Measurements from ENCODE around the gene COLEC11. TPM values are rescaled to one million over a fixed set of nuclear protein-coding genes. Genes with fewer than 3 reads are reported as not detected.

COLEC11 gene
- total RNA-seq, 4 donors from 2014 or later = 2.8 to 20.5 (median 9.1) TPM

DNA sequence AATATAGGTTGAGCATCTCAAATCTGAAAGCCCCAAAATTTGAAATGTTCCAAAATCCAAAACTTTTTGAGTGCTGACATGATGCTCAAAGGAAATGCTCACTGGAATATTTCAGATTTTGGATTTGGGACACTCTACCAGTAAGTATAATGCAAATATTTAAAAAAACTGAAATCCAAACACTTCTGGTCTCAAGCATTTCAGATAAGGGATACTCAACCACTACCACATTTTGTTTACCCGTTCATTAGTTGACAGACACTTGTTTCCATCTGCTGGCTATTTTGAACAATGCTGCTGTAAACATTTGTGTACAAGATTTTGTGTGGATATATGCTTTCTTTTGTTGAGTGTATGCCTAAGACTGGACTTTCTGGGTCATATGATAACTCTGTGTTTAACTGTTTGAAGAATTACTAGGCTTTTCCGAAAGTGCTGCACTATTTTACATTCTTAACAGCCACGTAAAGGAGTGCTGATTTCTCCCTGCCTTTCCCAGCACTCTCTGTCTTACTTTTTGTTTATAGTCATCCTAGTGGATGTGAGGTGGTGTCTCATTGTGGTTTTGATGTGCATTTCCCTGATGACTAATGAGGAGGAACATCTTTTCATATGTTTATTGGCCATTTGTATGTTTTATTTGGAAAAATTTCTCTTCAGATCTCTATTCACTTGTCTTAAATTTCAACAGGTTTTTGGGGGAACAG lies 89.0 kb downstream of the COLEC11 start:
- Histone ChIP-seq H3K36me3 (no peaks in the 10 kb centered on the region), H3K4me3 (replicated peaks in 1 of 3) (no peak overlapping the region), H3K27me3 (no peaks in the 10 kb centered on the region), H3K4me1 (no peaks in the 10 kb centered on the region), H3K27ac (no peak overlapping the region), H3K9me3 (no peaks in the 10 kb centered on the region)
- intact Hi-C loops (cut with DNase I) = no loop called here
- no peak for TF ChIP-seq POLR2A (IDR thresholded peaks at IDR 0.05)
- TF ChIP-seq, protein P1, sequence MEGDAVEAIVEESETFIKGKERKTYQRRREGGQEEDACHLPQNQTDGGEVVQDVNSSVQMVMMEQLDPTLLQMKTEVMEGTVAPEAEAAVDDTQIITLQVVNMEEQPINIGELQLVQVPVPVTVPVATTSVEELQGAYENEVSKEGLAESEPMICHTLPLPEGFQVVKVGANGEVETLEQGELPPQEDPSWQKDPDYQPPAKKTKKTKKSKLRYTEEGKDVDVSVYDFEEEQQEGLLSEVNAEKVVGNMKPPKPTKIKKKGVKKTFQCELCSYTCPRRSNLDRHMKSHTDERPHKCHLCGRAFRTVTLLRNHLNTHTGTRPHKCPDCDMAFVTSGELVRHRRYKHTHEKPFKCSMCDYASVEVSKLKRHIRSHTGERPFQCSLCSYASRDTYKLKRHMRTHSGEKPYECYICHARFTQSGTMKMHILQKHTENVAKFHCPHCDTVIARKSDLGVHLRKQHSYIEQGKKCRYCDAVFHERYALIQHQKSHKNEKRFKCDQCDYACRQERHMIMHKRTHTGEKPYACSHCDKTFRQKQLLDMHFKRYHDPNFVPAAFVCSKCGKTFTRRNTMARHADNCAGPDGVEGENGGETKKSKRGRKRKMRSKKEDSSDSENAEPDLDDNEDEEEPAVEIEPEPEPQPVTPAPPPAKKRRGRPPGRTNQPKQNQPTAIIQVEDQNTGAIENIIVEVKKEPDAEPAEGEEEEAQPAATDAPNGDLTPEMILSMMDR (IDR thresholded peaks at IDR 0.05) = no peak
- 58 to 75% methylated on average over 3 of the region's 3 CpGs for WGBS, 2 donors
- no peak for DNase-seq

DNA sequence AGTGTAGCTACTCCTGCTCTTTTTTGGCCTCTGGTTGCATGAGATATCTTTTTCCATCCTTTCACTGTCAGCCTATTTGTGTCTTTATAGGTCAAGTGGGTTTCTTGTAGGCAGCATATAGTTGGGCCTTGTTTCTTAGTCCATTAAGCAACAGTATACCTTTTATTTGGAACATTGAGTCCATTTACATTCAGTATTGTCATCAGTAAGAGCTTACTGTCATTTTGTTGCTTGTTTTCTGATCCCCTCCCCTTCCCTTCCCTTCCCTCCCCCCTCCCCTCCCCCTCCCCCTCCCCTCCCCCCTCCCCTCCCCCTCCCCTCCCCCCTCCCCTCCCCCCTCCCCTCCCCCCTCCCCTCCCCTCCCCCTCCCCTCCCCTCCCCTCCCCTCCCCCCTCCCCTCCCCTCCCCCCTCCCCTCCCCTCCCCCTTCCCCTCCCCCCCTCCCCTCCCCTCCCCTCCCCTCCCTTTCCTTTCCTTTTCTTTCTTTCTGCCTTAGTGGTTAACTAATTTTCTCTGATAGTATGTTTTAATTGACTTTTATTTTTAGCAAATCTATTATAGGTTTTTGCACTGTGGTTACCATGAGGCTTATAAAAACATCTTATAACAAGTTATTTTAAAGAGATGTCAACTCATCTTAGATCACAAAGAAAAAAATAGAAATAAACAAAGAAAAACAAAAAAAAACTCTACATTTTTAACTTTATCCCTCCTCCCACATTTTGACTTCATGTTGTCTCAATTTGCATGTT lies 95.3 kb downstream of the COLEC11 start:
- Histone ChIP-seq H3K27ac (no peak overlapping the region), H3K9me3 (no peaks in the 10 kb centered on the region), H3K36me3 (no peaks in the 10 kb centered on the region), H3K4me3 (replicated peaks in 1 of 3) (no peak overlapping the region), H3K4me1 (no peaks in the 10 kb centered on the region), H3K27me3 (no peaks in the 10 kb centered on the region)
- TF ChIP-seq, protein P1 (IDR thresholded peaks at IDR 0.05) = no peak
- no peak for TF ChIP-seq POLR2A (IDR thresholded peaks at IDR 0.05)
- DNase-seq = no peak
- intact Hi-C loops (cut with DNase I) = no loop called here

DNA sequence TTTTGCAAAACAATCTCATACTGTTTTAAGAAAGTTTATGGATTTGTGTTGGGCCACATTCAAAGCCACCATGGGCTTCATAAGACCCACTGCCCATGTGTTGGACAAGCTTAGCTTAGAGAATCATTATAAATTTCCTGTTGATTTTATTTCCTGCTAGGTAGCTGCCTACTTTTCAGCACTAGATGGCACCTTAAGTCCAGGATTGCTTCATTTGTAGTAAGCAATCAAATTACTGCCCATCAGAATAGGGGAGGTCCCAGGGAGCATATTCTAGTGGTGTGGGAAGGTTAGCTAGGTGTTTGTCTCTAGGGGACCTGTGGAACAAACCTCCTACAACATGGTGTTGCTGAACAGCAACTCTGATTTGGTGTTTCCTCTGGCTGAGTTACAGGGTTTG lies 97.5 kb downstream of the COLEC11 start:
- intact Hi-C loops (cut with DNase I) = no loop called here
- no peaks in the 10 kb centered on the region for H3K9me3 ChIP-seq
- no peak overlapping the region for H3K4me3 ChIP-seq (replicated peaks in 1 of 3)
- DNase-seq = no peak
- H3K27me3 ChIP-seq = no peaks in the 10 kb centered on the region
- no peaks in the 10 kb centered on the region for H3K36me3 ChIP-seq
- no peak overlapping the region for H3K27ac ChIP-seq
- H3K4me1 ChIP-seq = no peaks in the 10 kb centered on the region
- no peak for TF ChIP-seq POLR2A (IDR thresholded peaks at IDR 0.05)
- TF ChIP-seq, protein P1 (IDR thresholded peaks at IDR 0.05) = peak in 3 of 6 experiments; percentile 17 to 25 (median 18)

Small RNA genes lying within 50 kb of the gene (small RNA-seq; reads per million reads assigned to genes)
- not detected for gene TMSB4XP2

Other genes with a start within 250 kb of the COLEC11 start
- gene EIPR1, start 217.3 kb upstream of the COLEC11 start, total RNA-seq = 10 to 100 TPM; 26.1 to 51.6 (median 40.0) TPM
- gene TRAPPC12, start 215.4 kb upstream of the COLEC11 start, total RNA-seq = 100 to 1,000 TPM in 2 of 4 donors, 10 to 100 TPM in 2; 93.0 to 198 (median 108) TPM
- 10 to 100 TPM; 35.9 to 65.1 (median 59.2) TPM for gene ADI1, start 75.6 kb upstream of the COLEC11 start, total RNA-seq
- 10 to 100 TPM; 13.3 to 23.1 (median 19.2) TPM for gene RNASEH1, start 36.8 kb upstream of the COLEC11 start, total RNA-seq
- gene RPS7, start 19.9 kb upstream of the COLEC11 start, total RNA-seq = 1,000 to 10,000 TPM; 1,809 to 3,387 (median 2,120) TPM
- not detected for gene ALLC, start 63.1 kb downstream of the COLEC11 start, total RNA-seq
- gene DCDC2C, start 108.5 kb downstream of the COLEC11 start, total RNA-seq = 1 to 10 TPM in 1 of 4 donors, under 1 TPM in 3; 0.40 to 1.5 (median 0.68) TPM